Osteoblast (primary cell): Measurements from ENCODE around the gene TECPR2. TPM values are rescaled to one million over a fixed set of nuclear protein-coding genes. Genes with fewer than 3 reads are reported as not detected.

Experiments used
- DNase-seq: peaks from one replicate; pipeline ENCODE4 v3.0.0; 2011; ENCODE audit warnings: low spot score, mixed read lengths; ENCODE audit not compliant: insufficient read length; ENCODE audit errors: missing footprints
- H2AFZ ChIP-seq: 2 replicates; pipeline ENCODE4 v1.6.0; 2011; ENCODE audit warnings: mild to moderate bottlenecking, low read length
- H3K27ac ChIP-seq: 2 replicates; pipeline ENCODE4 v1.5.1; 2011; ENCODE audit warnings: mild to moderate bottlenecking, low read depth, low read length, moderate library complexity
- H3K27me3 ChIP-seq: 2 replicates; pipeline ENCODE4 v1.6.0; 2012; ENCODE audit warnings: mild to moderate bottlenecking, control low read depth, inconsistent platforms, low read length, moderate library complexity; ENCODE audit not compliant: insufficient read depth
- H3K36me3 ChIP-seq: 2 replicates; pipeline ENCODE4 v1.5.1; 2011; ENCODE audit warnings: mild to moderate bottlenecking, low read length, control low read depth, moderate library complexity; ENCODE audit not compliant: insufficient read depth
- H3K4me1 ChIP-seq: 2 replicates; pipeline ENCODE4 v1.5.1; 2011; ENCODE audit warnings: mild to moderate bottlenecking, low read length, control low read depth, moderate library complexity; ENCODE audit not compliant: insufficient read depth
- H3K4me2 ChIP-seq: 2 replicates; pipeline ENCODE4 v1.6.0; 2011; ENCODE audit warnings: mild to moderate bottlenecking, low read length; ENCODE audit not compliant: insufficient read depth
- H3K4me3 ChIP-seq: fragments of 200-600 bp; sonication (generic); 3 replicates; pipeline ENCODE4 v1.5.1; 2012; ENCODE audit warnings: mild to moderate bottlenecking, low read length, inconsistent platforms; ENCODE audit not compliant: insufficient read depth
- H3K79me2 ChIP-seq: 2 replicates; pipeline ENCODE4 v1.6.0; 2012; ENCODE audit warnings: mild to moderate bottlenecking, low read length, control low read depth, inconsistent platforms; ENCODE audit not compliant: insufficient read depth
- H3K9me3 ChIP-seq: 2 replicates; pipeline ENCODE4 v1.5.1; 2011; ENCODE audit warnings: low read depth, low read length, control low read depth
- H4K20me1 ChIP-seq: 2 replicates; pipeline ENCODE4 v1.6.0; 2012; ENCODE audit warnings: mild to moderate bottlenecking, low read length, control low read depth; ENCODE audit not compliant: insufficient read depth
- total RNA-seq: library from RNA; depleted of rRNA; stranded (reverse); fragments of >200 nt; gene quantifications from 2 replicates; pipeline ENCODE4 v1.2.3, GENCODE V29; 2012
- TF ChIP-seq, protein P1 (sequence below): IDR thresholded peaks from 2 replicates; pipeline ENCODE4 v1.5.1; 2011; ENCODE audit warnings: mild to moderate bottlenecking, low read depth, low read length, moderate library complexity; ENCODE audit errors: extremely low read depth

Gene TECPR2
- total RNA-seq, 1 donor: 13.0 TPM

GRCh38 chr14:102394717-102395375 lies 32.1 kb downstream of the TECPR2 start:
- Histone ChIP-seq H2AFZ (no peak overlapping the region), H3K36me3 (no peaks in the 10 kb centered on the region), H3K27me3 (no peaks in the 10 kb centered on the region), H3K27ac (no peak overlapping the region), H3K79me2 (peaks cover 3% of the 10 kb centered on the region), H3K4me3 (no peak overlapping the region), H3K4me1 (peaks cover 7% of the 10 kb centered on the region), H3K9me3 (no peaks in the 10 kb centered on the region), H3K4me2 (no peak overlapping the region), H4K20me1 (no peaks in the 10 kb centered on the region)
- DNase-seq: no peak
- TF ChIP-seq, protein P1, sequence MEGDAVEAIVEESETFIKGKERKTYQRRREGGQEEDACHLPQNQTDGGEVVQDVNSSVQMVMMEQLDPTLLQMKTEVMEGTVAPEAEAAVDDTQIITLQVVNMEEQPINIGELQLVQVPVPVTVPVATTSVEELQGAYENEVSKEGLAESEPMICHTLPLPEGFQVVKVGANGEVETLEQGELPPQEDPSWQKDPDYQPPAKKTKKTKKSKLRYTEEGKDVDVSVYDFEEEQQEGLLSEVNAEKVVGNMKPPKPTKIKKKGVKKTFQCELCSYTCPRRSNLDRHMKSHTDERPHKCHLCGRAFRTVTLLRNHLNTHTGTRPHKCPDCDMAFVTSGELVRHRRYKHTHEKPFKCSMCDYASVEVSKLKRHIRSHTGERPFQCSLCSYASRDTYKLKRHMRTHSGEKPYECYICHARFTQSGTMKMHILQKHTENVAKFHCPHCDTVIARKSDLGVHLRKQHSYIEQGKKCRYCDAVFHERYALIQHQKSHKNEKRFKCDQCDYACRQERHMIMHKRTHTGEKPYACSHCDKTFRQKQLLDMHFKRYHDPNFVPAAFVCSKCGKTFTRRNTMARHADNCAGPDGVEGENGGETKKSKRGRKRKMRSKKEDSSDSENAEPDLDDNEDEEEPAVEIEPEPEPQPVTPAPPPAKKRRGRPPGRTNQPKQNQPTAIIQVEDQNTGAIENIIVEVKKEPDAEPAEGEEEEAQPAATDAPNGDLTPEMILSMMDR: no peak

- Histone ChIP-seq H3K9me3 (no peaks in the 10 kb centered on the region), H3K4me1 (no peaks in the 10 kb centered on the region), H4K20me1 (no peaks in the 10 kb centered on the region), H3K4me2 (no peak overlapping the region), H3K27me3 (no peaks in the 10 kb centered on the region), H2AFZ (no peak overlapping the region), H3K36me3 (peaks cover 4% of the 10 kb centered on the region), H3K79me2 (peaks cover 3% of the 10 kb centered on the region), H3K4me3 (no peak overlapping the region), H3K27ac (no peak overlapping the region)
- TF ChIP-seq, protein P1: no peak
- no peak for DNase-seq
These were observed 33.8 kb downstream of the TECPR2 start for GRCh38 chr14:102396521-102396920.

DNA sequence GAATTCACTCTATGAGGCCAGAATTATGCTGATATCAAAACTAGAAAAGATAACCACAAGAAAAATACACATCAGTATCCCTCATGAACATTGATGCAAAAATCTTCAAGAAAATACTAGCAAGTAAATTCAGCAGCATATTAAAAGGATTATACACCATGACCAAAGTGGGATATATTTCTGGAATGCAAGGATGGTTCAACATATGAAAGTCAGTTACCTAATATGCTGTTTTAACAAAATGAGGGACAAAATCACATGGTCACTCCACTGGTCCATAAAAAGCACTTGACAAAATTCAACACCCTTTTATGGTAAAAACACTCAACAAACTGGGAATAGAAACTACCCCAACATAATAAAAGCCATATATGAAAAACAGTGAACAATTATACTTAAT lies 40.3 kb downstream of the TECPR2 start:
- TF ChIP-seq, protein P1: no peak
- Histone ChIP-seq H3K9me3 (no peaks in the 10 kb centered on the region), H3K4me1 (no peaks in the 10 kb centered on the region), H3K4me3 (no peak overlapping the region), H3K27me3 (no peaks in the 10 kb centered on the region), H2AFZ (no peak overlapping the region), H3K4me2 (no peak overlapping the region), H4K20me1 (no peaks in the 10 kb centered on the region), H3K27ac (no peak overlapping the region), H3K79me2 (no peaks in the 10 kb centered on the region), H3K36me3 (peaks cover 9% of the 10 kb centered on the region)
- no peak for DNase-seq

DNA sequence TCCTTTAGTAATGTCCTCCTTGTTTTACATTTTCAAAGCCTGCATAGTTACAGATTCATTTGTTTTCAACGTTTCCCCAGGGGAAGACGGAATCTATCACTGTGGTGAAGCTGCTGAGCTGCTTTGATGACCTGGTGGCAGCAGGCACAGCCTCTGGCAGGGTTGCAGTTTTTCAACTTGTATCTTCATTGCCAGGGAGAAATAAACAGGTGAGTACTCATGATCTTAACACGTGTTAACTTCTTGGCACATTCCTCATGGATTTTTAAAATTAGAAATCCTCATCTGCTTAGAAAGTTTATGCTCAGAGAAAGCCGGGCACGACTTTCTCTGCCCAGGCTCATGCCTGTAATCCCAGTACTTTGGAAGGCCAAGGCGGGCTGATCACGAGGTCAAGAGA lies 44.5 kb downstream of the TECPR2 start:
- H3K79me2 ChIP-seq: no peaks in the 10 kb centered on the region
- peaks cover 13% of the 10 kb centered on the region for H3K36me3 ChIP-seq
- H3K4me3 ChIP-seq: no peak overlapping the region
- TF ChIP-seq, protein P1: no peak
- no peaks in the 10 kb centered on the region for H4K20me1 ChIP-seq
- no peaks in the 10 kb centered on the region for H3K4me1 ChIP-seq
- H3K9me3 ChIP-seq: no peaks in the 10 kb centered on the region
- no peak overlapping the region for H3K27ac ChIP-seq
- no peak overlapping the region for H2AFZ ChIP-seq
- DNase-seq: peak; percentile 9
- no peaks in the 10 kb centered on the region for H3K27me3 ChIP-seq
- no peak overlapping the region for H3K4me2 ChIP-seq
